Measurements from ENCODE around the gene RAP1GDS1.
"Not testable (repeated sequence)": the region's sequence is repeated elsewhere in the genome, so short reads cannot be mapped to it uniquely, and the experiment has no call there.

The RAP1GDS1 gene

DNA sequence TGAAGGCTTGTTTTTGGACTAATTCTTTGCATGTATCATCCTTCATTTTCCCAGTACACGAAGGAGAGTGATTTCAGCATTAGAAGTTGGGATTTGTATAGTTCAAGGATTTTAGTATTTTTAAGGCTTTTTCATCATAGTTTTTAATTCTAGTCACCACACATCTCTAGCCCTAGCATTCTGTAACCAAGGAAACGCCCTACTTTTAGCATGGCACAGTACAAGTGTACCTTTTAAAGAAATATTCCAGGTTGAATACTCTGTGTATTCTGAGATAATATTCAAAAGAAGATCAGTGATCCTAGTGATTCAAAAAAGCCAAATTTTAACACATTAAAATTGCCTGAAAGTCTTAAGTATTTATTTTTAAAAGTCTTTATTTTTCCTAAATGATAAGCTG lies 150.5 kb downstream of the RAP1GDS1 start:
- no peak for DNase-seq
- intact Hi-C loops (cut with DNase I) = no loop called here

DNA sequence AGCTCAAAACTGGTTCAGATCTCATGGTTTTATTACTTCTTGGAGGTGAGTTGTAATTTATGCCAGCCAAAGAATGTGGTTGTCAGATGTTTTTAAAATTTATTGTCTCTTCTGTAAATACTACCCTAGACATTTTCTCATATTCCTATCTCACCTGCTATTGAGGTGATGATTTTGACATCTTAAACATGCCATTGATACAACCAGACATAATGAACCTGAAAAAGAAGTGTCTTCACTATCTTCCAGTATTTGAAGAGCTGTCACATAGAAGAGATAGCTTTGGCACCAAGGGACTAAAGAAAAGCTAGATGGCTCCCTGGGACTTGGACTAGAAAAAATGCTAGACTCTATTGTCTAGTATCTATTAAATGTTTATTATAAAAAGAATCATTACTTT lies 155.7 kb downstream of the RAP1GDS1 start:
- intact Hi-C loops (cut with DNase I) = no loop called here
- DNase-seq = no peak

DNA sequence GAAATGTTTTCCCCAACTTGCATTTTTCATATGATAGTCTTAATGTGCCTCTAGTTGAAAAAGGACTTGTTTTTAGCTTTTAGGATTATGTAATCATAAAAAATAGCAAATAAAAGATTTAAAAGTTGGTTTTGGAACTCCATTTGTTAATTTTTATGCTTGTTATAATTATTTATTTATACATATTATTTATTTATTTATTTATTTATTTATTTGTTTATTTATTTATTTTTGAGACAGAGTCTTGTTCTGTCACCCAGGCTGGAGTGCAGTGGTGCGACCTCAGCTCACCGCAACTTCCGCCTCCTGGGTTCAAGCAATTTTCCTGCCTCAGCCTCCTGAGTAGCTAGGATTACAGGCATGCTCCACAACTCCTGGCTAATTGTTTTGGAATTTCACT lies 159.0 kb downstream of the RAP1GDS1 start:
- intact Hi-C loops (cut with DNase I); DNase-seq: not testable (repeated sequence)

DNA sequence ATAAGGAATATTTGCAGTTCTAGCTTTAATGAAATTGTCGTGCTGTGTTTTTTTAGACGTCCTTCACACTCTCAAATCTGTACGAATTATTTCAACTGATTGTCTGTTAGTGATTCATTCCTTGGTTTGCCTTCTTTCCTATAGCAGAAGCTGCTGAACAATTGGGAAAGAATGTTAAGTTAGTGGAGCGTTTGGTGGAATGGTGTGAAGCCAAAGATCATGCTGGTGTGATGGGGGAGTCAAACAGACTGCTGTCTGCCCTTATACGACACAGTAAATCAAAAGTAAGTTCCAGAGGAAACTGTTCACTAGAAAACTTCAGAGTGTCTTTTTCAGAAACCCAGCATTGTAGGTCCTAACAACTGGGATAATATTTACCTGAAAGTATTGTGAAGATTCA lies 159.9 kb downstream of the RAP1GDS1 start:
- intact Hi-C loops (cut with DNase I) = no loop called here
- no peak for DNase-seq

DNA sequence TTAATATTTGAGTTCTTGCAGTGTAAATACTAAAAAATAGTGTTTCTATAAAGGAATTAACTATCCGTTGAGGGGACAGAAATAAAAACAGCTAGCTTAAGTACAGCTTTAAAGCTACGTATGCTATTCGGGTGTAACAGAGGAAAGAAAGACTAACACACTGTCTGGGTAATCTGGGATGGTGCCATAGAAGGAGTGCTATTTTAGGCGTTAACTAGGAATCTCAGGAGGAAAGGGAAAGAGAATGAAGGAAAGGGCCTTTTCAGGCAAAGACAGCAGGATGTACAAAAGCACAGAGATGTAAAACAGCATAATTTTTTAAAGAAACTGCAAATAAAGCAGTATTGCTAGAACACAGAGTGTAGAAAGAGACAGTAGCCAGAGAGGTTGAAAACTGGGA lies 161.8 kb downstream of the RAP1GDS1 start:
- intact Hi-C loops (cut with DNase I) = no loop called here
- DNase-seq = peak in 1 of 10 donors; percentile 12

DNA sequence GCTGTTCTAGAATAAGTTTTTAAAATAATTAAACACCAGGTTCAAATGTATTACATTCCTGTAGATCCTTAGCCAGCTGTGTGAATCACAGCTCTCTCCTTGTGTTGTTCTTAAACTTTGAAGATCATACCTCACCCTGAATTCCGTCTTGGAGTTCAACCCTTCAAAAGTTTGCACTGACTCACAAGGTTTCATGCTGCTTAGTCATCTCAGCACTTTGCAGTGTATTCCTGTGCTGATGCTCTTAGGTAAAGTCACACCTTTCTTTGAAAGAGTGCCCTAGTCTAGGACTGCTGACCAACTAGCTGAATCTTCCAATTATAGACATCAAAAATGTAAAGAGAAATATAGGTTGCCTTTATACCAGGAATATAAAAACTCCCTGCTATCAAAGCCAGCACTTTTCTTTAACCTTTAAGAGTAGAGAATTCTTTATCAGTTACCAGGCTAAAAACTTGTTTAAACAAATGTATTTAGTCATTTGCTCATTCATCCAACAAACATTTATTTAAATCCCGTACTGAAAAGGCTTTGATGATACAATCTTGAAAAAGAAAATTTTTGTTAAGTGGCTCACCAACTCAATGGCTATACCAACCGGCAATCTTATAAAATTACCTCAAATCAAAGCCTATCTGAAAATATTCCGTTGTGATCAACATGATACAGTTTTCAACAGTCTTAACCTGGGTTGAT lies 169.7 kb downstream of the RAP1GDS1 start:
- intact Hi-C loops (cut with DNase I) = no loop called here

DNA sequence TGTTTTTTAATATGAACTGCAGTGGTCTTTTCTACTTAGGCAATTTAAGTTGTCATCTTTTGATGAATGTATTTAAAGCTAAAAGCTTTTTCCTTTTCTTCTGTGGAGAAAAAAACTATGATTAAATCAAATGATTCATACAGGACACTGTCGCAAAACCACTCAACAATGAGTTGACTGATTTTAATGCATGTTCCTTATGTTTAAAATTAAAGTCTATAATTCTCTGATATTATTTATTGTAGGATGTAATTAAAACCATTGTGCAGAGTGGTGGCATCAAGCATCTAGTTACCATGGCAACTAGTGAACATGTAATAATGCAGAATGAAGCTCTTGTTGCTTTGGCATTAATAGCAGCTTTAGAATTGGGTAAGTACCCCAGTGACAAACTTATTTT lies 172.5 kb downstream of the RAP1GDS1 start:
- DNase-seq = no peak
- intact Hi-C loops (cut with DNase I) = no loop called here

More for the DNA sequence above, 169.7 kb downstream of the RAP1GDS1 start:
- DNase-seq = no peak

DNA sequence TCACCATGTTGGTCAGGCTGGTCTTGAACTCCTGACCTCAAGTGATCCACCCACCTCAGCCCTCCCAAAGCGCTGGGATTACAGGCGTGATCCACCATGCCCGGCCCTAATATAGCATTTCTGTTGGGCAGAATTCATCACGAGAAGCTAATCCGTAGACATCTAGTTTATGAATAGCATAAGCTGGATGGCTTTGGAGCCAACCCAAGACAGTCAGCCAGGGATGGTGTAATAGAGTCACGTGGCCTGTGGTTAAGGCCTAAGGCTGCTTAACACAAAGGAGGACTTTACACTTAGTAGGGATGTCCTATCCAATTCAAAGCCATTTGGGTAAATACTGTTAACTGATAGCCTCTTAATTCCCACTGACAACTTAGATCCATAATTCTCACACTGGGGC lies 173.6 kb downstream of the RAP1GDS1 start:
- intact Hi-C loops (cut with DNase I) = no loop called here
- no peak for DNase-seq

DNA sequence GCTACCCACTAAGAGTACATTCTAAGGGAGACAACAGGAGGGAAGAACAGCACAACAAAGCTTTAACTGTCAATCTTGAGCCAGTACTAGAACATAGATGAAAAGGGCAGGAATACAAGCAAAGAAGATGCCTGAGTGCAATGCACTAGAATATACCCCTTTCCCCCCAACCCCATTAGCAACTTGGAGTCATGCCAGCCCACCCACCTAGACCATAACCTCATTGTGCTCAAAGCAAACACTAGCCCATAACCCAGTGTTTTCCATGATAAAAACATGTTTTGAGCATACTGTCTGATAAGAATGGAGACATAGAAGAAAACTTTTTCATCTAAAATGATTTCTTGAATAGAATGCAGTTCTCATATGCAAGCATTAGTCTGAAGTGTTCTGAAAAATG lies 183.2 kb downstream of the RAP1GDS1 start:
- intact Hi-C loops (cut with DNase I) = no loop called here
- DNase-seq = no peak

DNA sequence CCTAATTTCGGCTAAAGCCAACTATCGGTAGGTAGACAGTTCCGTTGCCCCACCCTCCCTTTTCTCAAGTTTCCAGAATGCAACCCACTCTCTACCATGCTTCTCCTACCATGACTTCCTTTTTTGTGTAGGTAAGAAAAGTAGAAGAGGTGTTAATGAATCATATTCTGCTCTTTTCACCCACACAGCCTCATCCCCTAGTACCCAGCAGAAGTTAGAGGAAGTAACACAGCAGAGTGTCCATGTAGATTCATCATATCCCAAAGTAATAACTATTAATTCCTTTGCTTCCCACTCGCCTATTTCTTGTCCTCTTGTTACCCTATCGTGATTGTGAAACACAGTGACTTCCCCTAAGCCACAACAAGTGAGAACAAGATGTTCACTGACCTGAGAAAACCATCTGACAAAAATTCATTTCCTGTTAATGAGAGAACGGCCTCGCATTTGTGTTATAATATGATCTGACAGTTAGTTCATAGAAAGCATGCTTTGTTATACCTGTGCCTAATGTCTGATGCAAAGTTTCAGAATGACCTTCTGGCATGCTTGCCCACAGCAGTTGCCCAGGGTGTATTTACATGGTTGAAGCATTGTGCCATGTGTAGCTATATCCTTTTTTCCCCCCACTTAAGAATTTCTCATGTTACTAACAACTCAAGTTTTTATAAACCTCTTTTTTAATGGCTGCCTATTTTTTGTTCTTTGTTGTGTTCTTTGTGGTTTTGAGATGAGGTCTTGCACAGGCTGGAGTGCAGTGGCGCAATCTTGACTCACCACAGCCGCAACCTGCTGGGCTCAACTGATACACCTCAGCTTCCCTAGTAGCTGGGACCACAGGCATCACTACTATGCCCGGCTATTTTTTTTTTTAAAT lies 185.6 kb downstream of the RAP1GDS1 start:
- intact Hi-C loops (cut with DNase I) = no loop called here
- no peak for DNase-seq

DNA sequence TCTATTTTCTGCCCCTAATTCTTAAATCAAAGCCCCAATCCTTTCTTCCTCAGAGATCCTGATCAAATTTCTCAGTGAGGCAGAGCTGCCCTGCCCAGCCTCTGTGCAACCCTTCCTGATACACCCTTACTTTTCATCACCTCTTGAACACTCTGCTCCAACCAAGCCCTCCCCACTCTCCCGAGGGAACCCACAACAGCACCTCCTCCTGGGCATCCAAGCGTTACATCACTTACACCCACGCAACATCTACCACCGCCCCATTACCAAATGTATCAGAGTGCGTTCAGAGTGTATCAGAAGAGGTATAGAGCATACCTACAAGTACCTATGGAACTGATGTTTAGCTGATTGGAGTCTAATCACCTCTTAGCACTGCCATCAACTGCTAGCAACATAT lies 186.5 kb downstream of the RAP1GDS1 start:
- intact Hi-C loops (cut with DNase I) = no loop called here
- DNase-seq = no peak

DNA sequence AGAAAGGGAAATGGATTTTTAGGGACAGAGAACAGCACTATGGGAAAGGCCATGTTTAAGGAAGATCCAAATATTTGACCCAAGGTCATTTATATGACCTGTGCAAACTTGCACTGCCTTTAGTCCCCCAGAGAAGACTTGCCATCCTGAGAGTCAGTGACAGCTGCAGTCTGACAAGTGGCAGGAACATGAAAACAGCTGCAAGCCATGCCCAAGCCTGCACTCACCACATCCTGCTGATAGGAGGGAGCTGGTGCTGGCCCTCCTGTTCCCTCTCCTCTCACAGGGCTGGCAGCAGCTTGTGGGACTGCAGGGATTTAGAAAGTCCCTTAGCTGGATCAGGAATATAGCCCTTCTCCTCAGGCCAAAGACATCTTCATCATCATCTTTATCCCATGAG lies 187.7 kb downstream of the RAP1GDS1 start:
- intact Hi-C loops (cut with DNase I) = no loop called here
- no peak for DNase-seq

DNA sequence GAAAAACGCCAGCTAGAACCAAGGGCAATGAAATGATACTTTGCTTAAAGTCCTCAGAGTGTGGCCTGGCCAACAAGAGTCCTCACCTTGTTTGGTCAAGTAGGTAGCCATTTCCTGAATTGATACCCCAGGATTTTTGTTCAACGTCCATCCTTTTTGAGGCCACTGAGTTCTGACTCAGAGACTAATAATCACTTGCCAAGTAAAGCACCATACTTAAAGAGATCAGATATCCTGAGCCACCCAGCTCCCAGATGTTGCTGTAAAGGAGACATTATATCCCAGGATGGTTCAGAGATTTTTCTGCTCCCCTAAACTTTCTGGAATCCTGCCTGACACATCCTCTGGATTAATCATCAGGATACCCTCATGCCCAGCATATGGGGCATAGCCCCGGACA lies 190.9 kb downstream of the RAP1GDS1 start:
- DNase-seq = no peak
- intact Hi-C loops (cut with DNase I) = no loop called here

DNA sequence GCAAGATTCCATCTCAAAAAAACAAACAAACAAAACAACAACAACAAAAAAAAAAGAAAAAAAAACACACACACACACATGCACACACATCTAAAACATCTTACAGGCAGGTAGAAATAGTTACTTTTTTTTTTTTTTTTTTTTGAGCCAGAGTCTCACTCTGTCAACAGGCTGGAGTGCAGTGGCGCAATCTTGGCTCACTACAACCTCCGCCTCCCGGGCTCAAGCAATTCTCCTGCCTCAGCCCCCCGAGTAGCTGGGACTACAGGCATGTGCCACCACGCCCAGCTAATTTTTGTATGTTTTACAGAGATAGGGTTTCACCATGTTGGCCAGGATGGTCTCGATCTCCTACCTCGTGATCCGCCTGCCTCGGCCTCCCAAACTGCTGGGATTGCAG lies 196.2 kb downstream of the RAP1GDS1 start:
- intact Hi-C loops (cut with DNase I); DNase-seq: not testable (repeated sequence)

DNA sequence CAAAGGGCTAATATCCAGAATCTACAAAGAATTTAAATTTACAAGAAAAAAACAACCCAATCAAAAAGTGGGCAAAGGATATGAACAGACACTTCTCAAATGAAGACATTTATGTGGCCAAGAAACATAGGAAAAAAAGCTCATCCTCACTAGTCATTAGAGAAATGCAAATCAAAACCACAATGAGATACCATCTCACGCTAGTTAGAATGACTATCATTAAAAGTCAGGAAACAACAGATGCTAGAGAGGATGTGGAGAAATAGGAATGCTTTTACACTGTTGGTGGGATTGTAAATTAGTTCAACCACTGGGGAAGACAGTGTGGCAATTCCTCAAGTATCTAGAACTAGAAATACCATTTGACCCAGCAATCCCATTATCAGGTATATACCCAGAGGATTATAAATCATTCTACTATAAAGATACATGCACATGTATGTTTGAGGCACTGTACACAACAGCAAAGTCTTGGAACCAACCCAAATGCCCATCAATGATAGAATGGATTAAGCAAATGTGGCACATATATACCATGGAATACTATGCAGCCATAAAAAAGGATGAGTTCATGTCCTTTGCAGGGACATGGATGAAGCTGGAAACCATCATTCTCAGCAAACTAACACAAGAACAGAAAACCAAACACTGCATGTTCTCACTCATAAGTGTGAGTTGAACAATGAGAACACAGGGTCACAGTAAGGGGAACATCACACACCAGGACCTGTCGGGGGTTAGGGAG lies 200.1 kb downstream of the RAP1GDS1 start:
- DNase-seq; intact Hi-C loops (cut with DNase I): not testable (repeated sequence)

DNA sequence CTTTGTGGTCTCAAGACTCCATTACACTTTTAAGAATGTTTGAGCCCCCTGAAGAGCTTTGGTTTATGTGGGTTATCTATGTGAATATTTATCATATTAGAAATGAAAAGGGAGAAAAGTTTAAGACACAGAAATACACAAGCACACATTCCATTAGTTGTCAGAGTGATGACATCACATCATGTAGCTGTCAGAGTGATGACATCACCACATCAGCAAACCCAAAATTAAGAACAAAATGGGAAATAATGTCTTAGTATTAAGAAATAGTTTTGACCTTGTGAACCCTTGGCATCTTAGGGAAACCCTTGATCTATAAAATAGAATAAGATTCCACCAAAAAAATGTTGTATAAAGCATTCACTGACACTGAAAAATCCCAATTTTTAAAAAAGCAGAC lies 201.3 kb downstream of the RAP1GDS1 start:
- no peak for DNase-seq
- intact Hi-C loops (cut with DNase I) = no loop called here

DNA sequence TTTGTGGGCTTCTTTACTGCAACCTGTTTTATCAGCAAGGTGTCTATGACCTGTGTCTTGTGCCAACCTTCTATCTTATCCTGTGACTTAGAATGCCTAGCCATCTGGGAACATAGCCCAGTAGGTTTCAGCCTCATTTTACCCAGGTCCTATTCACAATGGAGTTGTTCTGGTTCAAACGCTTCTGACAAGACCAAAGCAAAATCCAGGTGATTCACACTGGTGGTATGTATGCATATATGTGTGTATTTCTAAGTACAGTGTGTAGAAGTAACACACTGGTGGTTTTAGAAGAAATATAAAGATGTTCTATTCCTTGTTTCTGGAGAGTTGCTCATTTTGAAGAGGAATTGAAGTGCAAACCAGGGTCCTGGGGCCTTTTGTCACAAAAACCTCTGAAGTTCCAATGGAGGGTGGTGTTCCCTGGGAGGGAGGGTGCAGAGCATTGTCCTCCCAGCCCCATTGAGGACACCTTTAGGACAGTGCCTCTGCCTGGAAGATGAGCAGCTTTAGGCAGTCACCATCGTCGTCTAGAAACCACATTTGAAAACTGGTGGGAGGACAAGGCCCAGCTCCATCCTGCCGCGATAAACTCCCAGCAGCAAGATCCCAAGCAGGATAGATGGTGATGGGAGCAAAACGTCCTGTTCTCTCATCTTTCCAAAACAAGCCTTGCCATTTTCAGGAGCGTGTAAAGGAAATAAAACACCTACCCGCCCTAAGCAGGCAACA lies 205.8 kb downstream of the RAP1GDS1 start:
- intact Hi-C loops (cut with DNase I) = loop anchor here (2.0 to 5.0 kb wide), 5 partner anchors 90 to 590 kb away; partner anchors contain the start of genes EIF4E, METAP1 and TSPAN5
- DNase-seq = peak in 3 of 10 donors; percentile 14 to 82 (median 15)

DNA sequence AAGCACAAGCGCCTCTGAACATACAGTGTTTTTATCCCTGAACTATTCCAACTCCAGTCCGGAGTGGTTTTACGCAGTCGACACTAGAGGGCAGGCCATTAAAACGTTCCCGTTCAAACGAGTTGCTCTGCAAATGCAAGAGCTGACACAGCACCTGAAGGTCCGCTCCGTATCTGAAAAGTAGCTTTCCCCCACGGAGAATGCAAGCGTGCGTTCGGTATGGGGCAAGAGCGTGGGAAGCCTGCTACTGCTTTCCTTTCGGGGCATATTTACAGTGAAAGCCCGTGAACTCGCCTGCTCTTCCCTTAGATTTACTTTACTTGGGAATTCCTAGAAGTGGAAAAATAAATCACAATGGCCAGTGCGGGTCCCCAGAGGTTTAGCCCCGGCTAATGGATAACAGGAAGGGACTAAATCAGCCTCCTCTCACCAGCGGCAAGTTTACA lies 206.5 kb downstream of the RAP1GDS1 start:
- intact Hi-C loops (cut with DNase I) = loop anchor here (2.0 to 5.0 kb wide), 5 partner anchors 90 to 590 kb away; partner anchors contain the start of genes EIF4E, METAP1 and TSPAN5
- DNase-seq = peak; percentile 56 to 96 (median 78)

DNA sequence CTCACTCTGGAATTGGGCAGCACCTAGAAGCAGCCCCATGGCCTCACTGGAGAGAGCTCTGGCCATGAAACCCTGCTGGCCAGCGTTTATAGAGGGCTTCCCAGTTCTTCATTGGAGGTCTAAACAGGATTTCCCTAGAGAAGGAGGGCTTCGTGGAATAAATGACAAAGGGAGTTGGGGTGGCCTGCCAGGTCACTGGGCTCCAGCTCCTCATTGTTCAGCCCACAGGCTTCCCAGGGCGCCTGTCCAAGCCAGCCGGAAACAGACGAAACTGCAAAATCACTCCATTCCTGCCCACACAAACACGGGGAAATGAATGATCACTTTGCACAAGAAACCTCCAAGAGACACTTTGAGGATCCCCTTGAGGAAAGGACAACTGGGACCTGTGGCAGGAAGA lies 207.5 kb downstream of the RAP1GDS1 start:
- peak in 9 of 10 donors; percentile 35 to 87 (median 42) for DNase-seq
- intact Hi-C loops (cut with DNase I) = loop anchor here (5.0 kb wide), 4 partner anchors 89 to 589 kb away; partner anchors contain the start of genes EIF4E and TSPAN5

DNA sequence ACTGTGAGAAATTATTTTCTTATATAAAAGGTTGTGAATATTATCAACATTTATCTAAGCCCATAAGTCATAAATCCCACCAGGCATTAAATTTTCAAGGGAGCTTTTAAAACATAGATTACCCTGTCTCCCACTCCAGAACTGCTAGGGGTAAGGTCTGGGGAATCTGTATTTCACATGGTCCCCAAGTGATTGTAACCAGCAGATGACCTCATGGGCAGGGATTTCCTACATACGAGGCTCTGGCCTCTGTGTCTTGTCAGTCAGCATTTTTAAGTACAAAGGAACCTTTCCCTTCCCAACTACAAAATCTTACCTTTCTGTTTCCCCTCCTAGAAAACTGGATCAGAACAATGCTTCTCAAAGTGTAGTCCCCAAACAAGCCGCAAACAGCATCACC lies 208.6 kb downstream of the RAP1GDS1 start:
- no peak for DNase-seq
- intact Hi-C loops (cut with DNase I) = loop anchor here (5.0 kb wide), 4 partner anchors 88 to 588 kb away; partner anchors contain the start of genes EIF4E and TSPAN5

Data from posterior cingulate gyrus (tissue), 11 donors.